ENCODE data around the gene AREG.

Gene AREG

DNA sequence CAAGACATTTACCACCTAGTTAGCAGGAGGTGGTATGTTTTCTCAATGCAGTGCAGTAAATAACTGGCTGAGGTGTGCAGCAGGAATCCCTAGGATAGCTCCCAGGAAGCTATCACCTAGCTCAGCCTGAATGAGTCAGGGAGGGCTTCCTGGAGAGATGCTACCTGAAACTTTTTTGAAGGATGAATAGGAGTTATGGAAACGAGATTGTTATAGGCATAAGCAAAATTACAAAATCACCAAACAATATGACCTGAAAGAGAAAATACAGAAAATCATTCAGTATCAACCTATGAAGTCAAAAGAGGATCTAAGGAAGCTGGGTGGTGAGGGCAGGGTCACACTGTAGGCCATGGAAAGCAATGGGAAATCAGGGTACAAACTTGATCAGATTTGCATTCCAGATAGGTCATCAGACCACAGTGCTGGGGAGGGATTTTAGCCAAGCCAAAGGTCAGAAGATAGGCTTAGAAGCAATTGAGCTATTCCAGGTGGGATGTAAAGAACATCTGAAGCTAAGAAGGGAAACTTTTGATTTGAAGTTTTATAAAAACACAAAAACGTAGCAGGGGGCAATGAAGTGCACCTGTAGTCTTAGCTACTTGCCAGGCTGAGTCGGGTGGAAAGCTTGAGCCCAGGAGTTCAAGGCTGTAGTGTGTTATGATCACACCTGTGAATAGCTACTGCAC, 11.3 kb downstream of the AREG start:
- no peak for DNase-seq (ENCODE audit: low read depth)
- TF ChIP-seq, protein P1, sequence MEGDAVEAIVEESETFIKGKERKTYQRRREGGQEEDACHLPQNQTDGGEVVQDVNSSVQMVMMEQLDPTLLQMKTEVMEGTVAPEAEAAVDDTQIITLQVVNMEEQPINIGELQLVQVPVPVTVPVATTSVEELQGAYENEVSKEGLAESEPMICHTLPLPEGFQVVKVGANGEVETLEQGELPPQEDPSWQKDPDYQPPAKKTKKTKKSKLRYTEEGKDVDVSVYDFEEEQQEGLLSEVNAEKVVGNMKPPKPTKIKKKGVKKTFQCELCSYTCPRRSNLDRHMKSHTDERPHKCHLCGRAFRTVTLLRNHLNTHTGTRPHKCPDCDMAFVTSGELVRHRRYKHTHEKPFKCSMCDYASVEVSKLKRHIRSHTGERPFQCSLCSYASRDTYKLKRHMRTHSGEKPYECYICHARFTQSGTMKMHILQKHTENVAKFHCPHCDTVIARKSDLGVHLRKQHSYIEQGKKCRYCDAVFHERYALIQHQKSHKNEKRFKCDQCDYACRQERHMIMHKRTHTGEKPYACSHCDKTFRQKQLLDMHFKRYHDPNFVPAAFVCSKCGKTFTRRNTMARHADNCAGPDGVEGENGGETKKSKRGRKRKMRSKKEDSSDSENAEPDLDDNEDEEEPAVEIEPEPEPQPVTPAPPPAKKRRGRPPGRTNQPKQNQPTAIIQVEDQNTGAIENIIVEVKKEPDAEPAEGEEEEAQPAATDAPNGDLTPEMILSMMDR (IDR thresholded peaks at IDR 0.05; ENCODE audit: insufficient read depth, low read depth, low read length, missing control alignments) = no peak
- no peak overlapping the region for H3K4me3 ChIP-seq (ENCODE audit: low read depth, low read length)

DNA sequence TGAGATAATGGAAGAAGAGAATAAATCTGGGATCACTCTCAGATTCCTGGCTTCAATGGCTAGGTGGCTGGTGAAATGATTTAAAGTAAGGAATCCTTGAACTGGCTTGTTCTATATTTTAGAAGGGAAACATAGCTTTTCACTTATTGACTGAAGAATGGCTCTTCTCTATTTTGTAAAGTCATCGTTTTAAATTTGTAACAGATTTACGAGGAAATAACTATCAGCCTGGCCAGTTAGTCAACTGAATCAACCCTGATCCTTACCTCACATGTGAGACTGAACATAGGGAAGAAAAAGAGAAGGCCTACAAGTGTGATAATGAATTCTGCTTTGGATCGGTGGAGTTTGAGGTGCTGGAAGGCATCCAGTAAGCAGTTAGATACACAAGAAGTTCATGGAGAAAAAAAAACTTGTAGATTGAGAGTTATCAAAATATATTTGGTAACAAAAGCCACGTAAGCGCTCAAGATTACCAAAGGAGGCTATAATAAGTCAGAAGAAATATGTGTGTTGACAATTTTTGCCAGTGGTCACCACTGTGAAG, 12.0 kb downstream of the AREG start:
- H3K4me3 ChIP-seq (ENCODE audit: low read depth, low read length) = no peak overlapping the region
- no peak for DNase-seq (ENCODE audit: low read depth)
- TF ChIP-seq, protein P1 (IDR thresholded peaks at IDR 0.05; ENCODE audit: insufficient read depth, low read depth, low read length, missing control alignments) = no peak

DNA sequence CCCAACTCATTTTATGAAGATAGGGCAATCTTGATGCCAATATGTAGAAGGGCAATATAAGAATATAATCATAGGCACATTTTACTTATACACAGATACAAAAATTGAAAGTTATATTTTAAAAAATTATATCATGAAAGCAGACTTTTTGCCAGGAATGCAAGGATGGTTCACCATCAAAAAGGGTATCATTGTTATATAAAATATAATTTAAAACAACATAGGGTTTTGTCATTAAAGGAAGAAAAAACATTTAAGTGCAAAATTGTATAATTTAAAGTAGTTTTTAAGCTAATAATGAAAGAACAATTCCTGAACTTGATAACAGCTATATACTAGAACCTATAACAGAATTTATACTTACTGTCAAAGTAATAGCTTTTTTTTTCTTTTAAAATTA, 15.9 kb downstream of the AREG start:
- H3K4me3 ChIP-seq (ENCODE audit: low read depth, low read length) = no peak overlapping the region
- no peak for DNase-seq (ENCODE audit: low read depth)
- TF ChIP-seq, protein P1 (IDR thresholded peaks at IDR 0.05; ENCODE audit: insufficient read depth, low read depth, low read length, missing control alignments) = no peak

DNA sequence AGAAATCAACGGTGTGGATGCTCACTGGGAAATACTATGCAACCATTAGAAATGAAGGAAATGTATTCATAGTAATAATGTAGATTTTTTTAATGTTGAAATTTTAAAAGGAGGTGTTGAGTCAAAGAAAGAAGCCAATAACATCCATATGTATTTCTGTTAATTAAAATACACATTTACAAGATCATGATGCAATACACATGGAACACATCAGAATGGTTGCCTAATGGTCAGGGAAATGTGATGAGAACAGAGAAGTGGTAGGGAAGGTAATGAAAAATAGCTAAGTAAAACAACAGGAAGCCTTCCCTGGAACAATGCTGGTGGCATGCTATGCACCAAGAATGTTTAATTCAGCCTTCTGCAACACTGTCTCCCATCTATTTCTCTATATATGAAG, 18.2 kb downstream of the AREG start:
- no peak for DNase-seq (ENCODE audit: low read depth)
- TF ChIP-seq, protein P1 (IDR thresholded peaks at IDR 0.05; ENCODE audit: insufficient read depth, low read depth, low read length, missing control alignments) = no peak
- H3K4me3 ChIP-seq (ENCODE audit: low read depth, low read length) = no peak overlapping the region

DNA sequence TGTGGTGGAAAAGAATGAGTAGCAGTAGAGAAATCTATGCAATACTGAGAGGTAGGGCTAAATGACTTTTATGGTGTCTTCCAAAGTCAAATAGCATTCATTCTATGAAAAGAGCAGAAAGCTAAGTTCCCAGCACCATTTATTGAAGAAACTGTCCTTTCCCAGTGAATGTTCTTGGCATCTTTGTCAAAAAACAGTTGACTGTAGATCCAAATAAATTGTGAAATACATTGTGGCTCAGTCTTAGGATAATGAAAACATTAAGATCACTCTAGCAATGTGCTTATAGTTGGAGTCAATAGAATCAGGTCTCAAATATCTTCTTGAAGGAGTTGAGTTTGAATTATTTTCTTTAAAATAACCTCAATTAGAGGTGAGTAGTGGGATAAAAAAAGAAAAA, 19.4 kb downstream of the AREG start:
- TF ChIP-seq, protein P1 (IDR thresholded peaks at IDR 0.05; ENCODE audit: insufficient read depth, low read depth, low read length, missing control alignments) = no peak
- DNase-seq (ENCODE audit: low read depth) = no peak
- no peak overlapping the region for H3K4me3 ChIP-seq (ENCODE audit: low read depth, low read length)

DNA sequence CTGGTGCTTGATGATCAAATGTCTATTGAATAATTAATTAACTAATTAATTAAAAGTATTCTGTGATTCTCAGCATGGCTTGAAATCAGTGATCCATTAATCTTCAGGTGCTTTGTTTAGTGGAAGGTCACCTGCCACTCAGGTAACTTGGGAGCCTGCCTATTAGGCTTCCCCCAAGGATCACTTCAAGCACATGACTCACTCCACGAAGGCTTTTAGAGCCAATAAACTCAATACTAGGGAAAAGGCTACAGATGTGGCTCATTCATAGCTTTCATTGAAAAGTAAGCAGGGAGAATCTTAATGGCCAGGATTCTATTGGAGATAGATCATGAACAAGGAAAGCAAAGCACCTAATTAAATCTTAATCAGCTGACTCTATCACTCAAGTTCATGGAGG, 21.3 kb downstream of the AREG start:
- no peak for DNase-seq (ENCODE audit: low read depth)
- TF ChIP-seq, protein P1 (IDR thresholded peaks at IDR 0.05; ENCODE audit: insufficient read depth, low read depth, low read length, missing control alignments) = no peak

DNA sequence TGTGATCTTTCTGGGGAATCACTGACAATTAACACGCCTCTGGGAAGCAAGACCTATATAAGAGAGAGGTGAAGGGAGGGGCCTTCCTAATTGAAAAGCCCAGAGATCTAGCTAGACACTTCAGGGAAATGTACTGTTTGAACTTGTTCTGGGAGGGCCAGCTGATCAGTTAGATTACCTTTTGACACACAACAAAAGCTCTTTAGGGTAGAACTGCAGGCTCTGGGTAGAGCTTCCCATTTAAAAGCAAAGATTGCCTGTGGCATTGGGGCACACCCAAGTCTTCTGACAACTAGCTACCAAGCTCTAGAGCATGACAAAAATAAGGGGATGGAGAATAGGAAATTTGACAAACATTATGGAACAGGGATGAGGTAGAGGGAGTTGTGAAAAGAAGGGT, 26.3 kb downstream of the AREG start:
- H3K4me3 ChIP-seq (ENCODE audit: low read depth, low read length) = no peak overlapping the region
- no peak for DNase-seq (ENCODE audit: low read depth)
- TF ChIP-seq, protein P1 (IDR thresholded peaks at IDR 0.05; ENCODE audit: insufficient read depth, low read depth, low read length, missing control alignments) = no peak

More for the DNA sequence above, 21.3 kb downstream of the AREG start:
- no peak overlapping the region for H3K4me3 ChIP-seq (ENCODE audit: low read depth, low read length)
